Activated CD4-positive, alpha-beta T cell treated with anti-CD3 and anti-CD28 coated beads, Interleukin-2, amount 10 ng/mL, durations not matched to agents 7 days and 5 days (primary cell): Measurements from ENCODE around the gene ZNF416. TPM values are rescaled to one million over a fixed set of nuclear protein-coding genes. Genes with fewer than 3 reads are reported as not detected.

Source experiments
- CTCF ChIA-PET: fragments of 350-600 bp; sonication (Branson Sonifier 250); formaldehyde crosslinking; loops from one replicate; lab custom pipeline; 2021; ENCODE audit warnings: antibody characterized with exemption; lab: Charles Lee
- POLR2A ChIA-PET: fragments of 350-600 bp; sonication (Branson Sonifier 250); formaldehyde crosslinking; loops from one replicate; lab custom pipeline; 2021; ENCODE audit warnings: antibody characterized with exemption; lab: Charles Lee
- DNase-seq: peaks from one replicate; pipeline ENCODE4 v3.0.0-alpha.2; 2020
- H3K27ac Mint-ChIP-seq: one replicate; pipeline ENCODE4 v1.8.0; 2021; ENCODE audit warnings: mild to moderate bottlenecking, moderate library complexity, mixed read lengths
- H3K27me3 Mint-ChIP-seq: one replicate; pipeline ENCODE4 v1.8.0; 2021; ENCODE audit warnings: mixed read lengths
- H3K36me3 Mint-ChIP-seq: one replicate; pipeline ENCODE4 v1.8.0; 2021; ENCODE audit warnings: low read depth, mixed read lengths
- H3K4me1 Mint-ChIP-seq: one replicate; pipeline ENCODE4 v1.8.0; 2021; ENCODE audit warnings: mixed read lengths
- H3K4me3 Mint-ChIP-seq: one replicate; pipeline ENCODE4 v1.8.0; 2021; ENCODE audit warnings: mild to moderate bottlenecking, moderate library complexity, mixed read lengths
- H3K9me3 Mint-ChIP-seq: one replicate; pipeline ENCODE4 v1.8.0; 2021; ENCODE audit warnings: mixed read lengths
- total RNA-seq, 2 experiments: library from RNA; stranded (reverse); gene quantifications; one replicate each; pipeline ENCODE4 v1.2.3, GENCODE V29; 2021

ZNF416 gene
- total RNA-seq, result 1 to 10 TPM; 7.2 to 7.8 TPM

DNA sequence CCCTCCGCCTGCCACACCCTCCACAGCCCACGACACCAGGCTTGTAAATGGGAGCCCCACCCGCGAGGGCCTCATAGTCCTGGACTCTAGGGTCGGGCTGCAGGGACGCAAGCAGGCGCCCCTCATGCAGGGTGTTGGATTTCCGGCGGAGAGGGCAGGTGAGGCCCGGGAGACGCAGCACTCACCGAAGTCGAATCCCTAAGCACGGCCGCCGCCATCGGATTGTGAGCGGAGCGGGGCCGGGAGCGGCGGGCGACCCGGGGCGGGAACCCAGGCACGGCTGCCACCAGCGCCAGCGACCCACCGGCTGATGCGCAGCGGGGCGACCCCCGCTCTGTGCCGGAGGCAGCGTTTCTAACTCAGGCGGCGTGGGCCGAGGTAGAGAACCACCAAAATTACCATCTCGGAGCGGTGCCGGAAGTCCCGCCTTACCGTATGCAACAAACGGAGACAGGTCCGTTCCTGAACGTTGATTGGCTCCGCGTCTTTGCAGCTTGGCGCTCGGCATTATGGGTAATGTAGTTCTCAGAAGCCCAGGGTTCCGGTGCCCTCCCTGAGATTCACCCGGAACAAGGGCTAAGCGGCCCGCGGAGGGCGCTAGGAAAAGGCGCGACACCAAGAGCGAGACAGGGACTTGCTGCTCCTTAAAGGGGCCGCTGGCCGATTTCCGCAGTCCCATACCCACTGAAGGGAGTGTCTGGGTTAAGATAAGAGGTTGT is at the start of gene ZNF416:
TSS of gene ZNF416 (minus strand) at position 425 of the 719 bp plus-strand sequence. CDS start at position 218, 207 bp downstream.
- H3K36me3 Mint-ChIP-seq, result peaks cover 62% of the 10 kb centered on the region
- DNase-seq, result peak; percentile 98
- H3K27ac Mint-ChIP-seq, result peak within 1 kb of the TSS; percentile 92
- CTCF ChIA-PET, result interaction anchor here (1.1 kb wide), 1 partner anchor 27 kb away, joined by 3 read pairs; no protein-coding TSS in a partner anchor
- peaks cover 69% of the 10 kb centered on the region for H3K9me3 Mint-ChIP-seq
- POLR2A ChIA-PET, result interaction anchor here (0.6 kb wide), 1 partner anchor 216 kb away, joined by 3 read pairs; no protein-coding TSS in a partner anchor
- H3K4me1 Mint-ChIP-seq, result peaks cover 28% of the 10 kb centered on the region
- H3K27me3 Mint-ChIP-seq, result no peaks in the 10 kb centered on the region
- peak within 1 kb of the TSS; percentile 78 for H3K4me3 Mint-ChIP-seq

- H3K9me3 Mint-ChIP-seq, result peaks cover 66% of the 10 kb centered on the region
- ChIA-PET POLR2A (no interaction called here), CTCF (no interaction called here)
- DNase-seq, result no peak
- H3K27me3 Mint-ChIP-seq, result no peaks in the 10 kb centered on the region
- H3K27ac Mint-ChIP-seq, result no peak overlapping the region
- H3K4me3 Mint-ChIP-seq, result no peak overlapping the region
- no peaks in the 10 kb centered on the region for H3K4me1 Mint-ChIP-seq
- peaks cover 67% of the 10 kb centered on the region for H3K36me3 Mint-ChIP-seq
Measured at GRCh38 chr19:57623091-57623490, 44.4 kb upstream of the ZNF416 start.

DNA sequence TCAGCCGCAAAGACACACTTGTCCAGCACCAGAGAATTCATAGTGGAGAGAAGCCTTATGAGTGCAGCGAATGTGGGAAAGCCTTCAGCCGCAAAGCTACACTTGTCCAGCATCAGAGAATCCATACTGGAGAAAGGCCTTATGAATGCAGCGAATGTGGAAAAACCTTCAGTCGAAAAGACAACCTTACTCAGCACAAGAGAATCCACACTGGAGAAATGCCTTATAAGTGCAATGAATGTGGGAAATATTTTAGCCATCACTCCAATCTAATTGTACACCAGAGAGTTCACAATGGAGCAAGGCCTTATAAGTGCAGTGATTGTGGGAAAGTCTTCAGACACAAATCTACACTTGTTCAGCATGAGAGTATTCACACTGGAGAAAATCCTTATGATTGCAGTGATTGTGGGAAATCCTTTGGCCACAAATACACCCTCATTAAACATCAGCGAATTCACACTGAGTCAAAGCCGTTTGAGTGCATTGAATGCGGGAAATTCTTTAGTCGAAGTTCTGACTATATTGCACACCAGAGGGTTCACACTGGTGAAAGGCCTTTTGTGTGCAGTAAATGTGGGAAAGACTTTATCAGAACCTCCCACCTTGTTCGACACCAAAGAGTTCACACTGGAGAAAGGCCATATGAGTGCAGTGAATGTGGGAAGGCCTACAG is 42.1 kb upstream of the ZNF416 start:
- ChIA-PET CTCF (no interaction called here), POLR2A (no interaction called here)
- no peak for DNase-seq
- H3K4me1 Mint-ChIP-seq, result peaks cover 5% of the 10 kb centered on the region
- peaks cover 78% of the 10 kb centered on the region for H3K9me3 Mint-ChIP-seq
- no peak overlapping the region for H3K27ac Mint-ChIP-seq
- H3K36me3 Mint-ChIP-seq, result peaks cover 89% of the 10 kb centered on the region
- no peak overlapping the region for H3K4me3 Mint-ChIP-seq
- H3K27me3 Mint-ChIP-seq, result no peaks in the 10 kb centered on the region

DNA sequence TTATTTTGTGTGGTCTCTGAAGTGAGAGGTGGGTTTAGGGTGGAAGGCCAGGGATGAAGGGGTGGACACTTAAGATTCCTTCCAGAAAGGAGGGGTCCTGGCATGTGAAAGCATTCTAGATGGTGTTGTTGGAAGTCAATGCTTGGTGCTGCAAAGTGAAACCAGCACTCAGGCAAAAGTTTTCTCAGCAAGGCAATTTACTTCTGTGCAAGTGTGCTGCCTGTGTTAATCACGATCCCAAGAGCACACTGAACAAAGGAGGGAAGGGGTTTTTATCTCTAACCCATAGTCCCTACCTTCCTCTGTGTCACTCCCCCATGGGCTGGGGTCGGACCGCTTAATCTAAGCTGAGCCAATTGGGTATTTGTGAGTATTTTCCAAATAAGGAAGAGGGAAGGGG is 36.6 kb upstream of the ZNF416 start:
- H3K9me3 Mint-ChIP-seq, result peaks cover 78% of the 10 kb centered on the region
- H3K27ac Mint-ChIP-seq, result peak overlapping the region; percentile 84
- CTCF ChIA-PET, result no interaction called here
- peaks cover 26% of the 10 kb centered on the region for H3K4me1 Mint-ChIP-seq
- DNase-seq, result no peak
- no peaks in the 10 kb centered on the region for H3K27me3 Mint-ChIP-seq
- peak overlapping the region; percentile 91 for H3K4me3 Mint-ChIP-seq
- POLR2A ChIA-PET, result no interaction called here
- H3K36me3 Mint-ChIP-seq, result peaks cover 74% of the 10 kb centered on the region

DNA sequence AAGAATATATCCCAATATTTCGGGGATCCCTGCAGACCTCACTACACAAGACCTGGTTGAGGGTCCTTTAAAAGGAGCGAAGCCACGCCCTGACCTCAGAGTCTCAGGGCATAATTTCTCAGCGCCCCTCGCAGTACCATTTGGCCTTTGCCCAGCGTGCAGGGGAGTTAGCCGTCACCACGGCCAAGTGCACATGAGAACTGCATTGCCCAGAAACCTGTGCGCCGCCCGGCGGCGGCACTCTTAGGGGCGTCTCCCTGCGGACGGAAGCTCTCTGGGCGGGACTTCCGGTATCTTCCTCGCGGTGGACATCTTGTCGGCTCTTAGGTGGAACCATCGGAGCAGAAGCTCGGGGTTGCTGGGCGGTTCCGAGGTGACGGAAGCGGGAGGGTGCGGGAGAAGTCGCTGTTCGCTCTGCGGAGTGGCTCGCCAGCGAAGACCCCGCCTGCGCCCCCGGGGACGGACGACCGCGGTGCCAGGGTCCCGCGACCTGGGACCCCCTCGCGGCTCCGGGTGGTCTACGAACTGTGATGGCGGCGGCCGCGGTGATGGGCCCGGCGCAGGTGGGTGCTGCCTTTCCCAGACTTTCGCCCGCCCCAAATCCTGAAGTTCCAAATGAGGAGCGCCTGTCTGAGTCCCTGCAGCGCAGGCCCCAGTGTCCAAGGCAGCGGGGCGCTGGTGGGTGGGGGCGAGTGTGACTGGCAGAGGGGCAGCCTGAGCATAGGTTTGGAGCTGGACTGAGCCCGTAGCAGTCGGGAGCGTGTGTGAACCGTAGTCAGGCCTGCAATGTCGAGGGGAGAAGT is 35.4 kb upstream of the ZNF416 start, which contains the start of gene ZNF134:
TSS of gene ZNF134 (plus strand) at position 302 of the 803 bp plus-strand sequence. CDS start 5,227 bp downstream, outside the sequence.
- ChIA-PET CTCF (interaction anchor here (0.7 to 1.5 kb wide), 4 partner anchors 11 to 511 kb away, joined by 3 read pairs; no protein-coding TSS in a partner anchor), POLR2A (interaction anchor here (0.7 kb wide), 1 partner anchor 179 kb away, joined by 4 read pairs; the partner anchor contains the start of gene ZNF749)
- Mint-ChIP-seq H3K9me3 (peaks cover 69% of the 10 kb centered on the region), H3K27ac (peak within 1 kb of the TSS; percentile 84), H3K27me3 (no peaks in the 10 kb centered on the region), H3K4me3 (peak within 1 kb of the TSS; percentile 91), H3K36me3 (peaks cover 65% of the 10 kb centered on the region), H3K4me1 (peaks cover 26% of the 10 kb centered on the region)
- DNase-seq, result peak; percentile 93

- Mint-ChIP-seq H3K27ac (no peak overlapping the region), H3K9me3 (peaks cover 56% of the 10 kb centered on the region), H3K4me1 (peaks cover 22% of the 10 kb centered on the region), H3K27me3 (no peaks in the 10 kb centered on the region), H3K36me3 (peaks cover 61% of the 10 kb centered on the region), H3K4me3 (no peak overlapping the region)
- CTCF ChIA-PET, result no interaction called here
- POLR2A ChIA-PET, result no interaction called here
- DNase-seq, result no peak
Measured at GRCh38 chr19:57611113-57611512, 32.4 kb upstream of the ZNF416 start.

- Mint-ChIP-seq H3K27me3 (no peaks in the 10 kb centered on the region), H3K4me3 (no peak overlapping the region), H3K36me3 (peaks cover 73% of the 10 kb centered on the region), H3K9me3 (peaks cover 65% of the 10 kb centered on the region), H3K27ac (no peak overlapping the region), H3K4me1 (no peaks in the 10 kb centered on the region)
- ChIA-PET CTCF (no interaction called here), POLR2A (no interaction called here)
- DNase-seq, result no peak
Measured at GRCh38 chr19:57606931-57607330, 28.2 kb upstream of the ZNF416 start.

GRCh38 chr19:57599761-57600383 is 21.2 kb upstream of the ZNF416 start, which contains the start of gene ZNF530:
ZNF530 (plus strand) TSS chr19:57599885; CDS start chr19:57604346, 4,461 bp downstream.
- POLR2A ChIA-PET, result no interaction called here
- H3K36me3 Mint-ChIP-seq, result peaks cover 44% of the 10 kb centered on the region
- H3K4me1 Mint-ChIP-seq, result peaks cover 21% of the 10 kb centered on the region
- CTCF ChIA-PET, result no interaction called here
- DNase-seq, result peak; percentile 91
- peaks cover 56% of the 10 kb centered on the region for H3K9me3 Mint-ChIP-seq
- peak within 1 kb of the TSS; percentile 85 for H3K27ac Mint-ChIP-seq
- no peaks in the 10 kb centered on the region for H3K27me3 Mint-ChIP-seq
- peak within 1 kb of the TSS; percentile 81 for H3K4me3 Mint-ChIP-seq

DNA sequence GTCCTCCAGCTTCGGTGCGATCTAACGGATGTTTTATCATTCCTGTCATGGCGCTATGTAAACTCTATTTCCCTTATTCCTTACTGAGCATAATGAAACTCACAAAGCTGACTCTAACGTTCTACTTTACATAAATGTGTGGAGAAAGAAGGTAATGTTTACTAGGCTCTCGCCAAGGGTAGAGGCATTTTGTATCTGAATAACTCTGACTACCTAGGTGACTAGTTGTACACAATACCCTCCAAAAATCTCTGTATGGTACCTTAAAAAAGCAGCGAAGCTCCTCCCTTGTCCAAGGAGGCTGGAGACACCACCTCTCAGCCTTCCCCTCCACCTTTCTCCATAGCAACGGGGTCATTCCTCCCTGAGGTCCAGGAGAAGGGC is 20.7 kb upstream of the ZNF416 start:
- Mint-ChIP-seq H3K4me1 (peaks cover 21% of the 10 kb centered on the region), H3K27ac (peak overlapping the region; percentile 85), H3K9me3 (peaks cover 51% of the 10 kb centered on the region), H3K27me3 (no peaks in the 10 kb centered on the region), H3K4me3 (peak overlapping the region; percentile 81), H3K36me3 (peaks cover 39% of the 10 kb centered on the region)
- CTCF ChIA-PET, result no interaction called here
- POLR2A ChIA-PET, result no interaction called here
- DNase-seq, result no peak

DNA sequence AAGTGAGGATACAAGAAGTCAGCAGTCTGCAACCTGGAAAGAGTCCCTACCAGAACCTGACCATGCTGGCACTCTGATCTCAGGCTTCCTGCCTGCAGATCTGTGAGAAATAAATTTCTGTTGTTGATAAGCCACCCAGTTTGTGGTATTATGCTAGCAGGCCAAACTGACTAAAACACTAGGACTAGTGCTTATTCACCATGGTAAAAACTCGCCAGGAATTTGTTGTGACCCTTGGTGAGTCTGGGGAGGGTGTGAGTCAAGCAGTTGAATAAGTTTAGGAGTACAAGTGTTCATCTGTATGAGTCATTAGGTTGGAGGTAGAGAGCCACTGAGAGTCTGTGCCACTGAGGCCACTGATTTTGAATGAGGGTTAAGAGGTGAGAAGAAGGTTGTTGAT is 8.8 kb upstream of the ZNF416 start:
- POLR2A ChIA-PET, result no interaction called here
- CTCF ChIA-PET, result no interaction called here
- DNase-seq, result no peak
- H3K4me3 Mint-ChIP-seq, result no peak overlapping the region
- H3K4me1 Mint-ChIP-seq, result peaks cover 19% of the 10 kb centered on the region
- peak overlapping the region; percentile 37 for H3K27ac Mint-ChIP-seq
- H3K27me3 Mint-ChIP-seq, result no peaks in the 10 kb centered on the region
- H3K9me3 Mint-ChIP-seq, result peaks cover 71% of the 10 kb centered on the region
- H3K36me3 Mint-ChIP-seq, result peaks cover 79% of the 10 kb centered on the region

GRCh38 chr19:57583521-57584416 is 5.1 kb upstream of the ZNF416 start, which contains the start of gene ZIK1:
ZIK1 (plus strand) TSS chr19:57584145; CDS start chr19:57584357, 212 bp downstream.
- Mint-ChIP-seq H3K4me3 (peak within 1 kb of the TSS; percentile 96), H3K36me3 (peaks cover 63% of the 10 kb centered on the region), H3K27ac (peak within 1 kb of the TSS; percentile 93), H3K27me3 (no peaks in the 10 kb centered on the region), H3K4me1 (peaks cover 27% of the 10 kb centered on the region), H3K9me3 (peaks cover 66% of the 10 kb centered on the region)
- POLR2A ChIA-PET, result no interaction called here
- CTCF ChIA-PET, result interaction anchor here (1.0 kb wide), 1 partner anchor 35 kb away, joined by 3 read pairs; no protein-coding TSS in a partner anchor
- peak; percentile 92 for DNase-seq
